GM18520 (cell line): ENCODE results near the gene CAPN15.

ENCODE experiments used
- ATAC-seq: cut with Tn5 transposase; IDR thresholded peaks from one replicate; pipeline ENCODE4 v1.9.1; 2021; ENCODE audit not compliant: unreplicated experiment

The CAPN15 gene

DNA sequence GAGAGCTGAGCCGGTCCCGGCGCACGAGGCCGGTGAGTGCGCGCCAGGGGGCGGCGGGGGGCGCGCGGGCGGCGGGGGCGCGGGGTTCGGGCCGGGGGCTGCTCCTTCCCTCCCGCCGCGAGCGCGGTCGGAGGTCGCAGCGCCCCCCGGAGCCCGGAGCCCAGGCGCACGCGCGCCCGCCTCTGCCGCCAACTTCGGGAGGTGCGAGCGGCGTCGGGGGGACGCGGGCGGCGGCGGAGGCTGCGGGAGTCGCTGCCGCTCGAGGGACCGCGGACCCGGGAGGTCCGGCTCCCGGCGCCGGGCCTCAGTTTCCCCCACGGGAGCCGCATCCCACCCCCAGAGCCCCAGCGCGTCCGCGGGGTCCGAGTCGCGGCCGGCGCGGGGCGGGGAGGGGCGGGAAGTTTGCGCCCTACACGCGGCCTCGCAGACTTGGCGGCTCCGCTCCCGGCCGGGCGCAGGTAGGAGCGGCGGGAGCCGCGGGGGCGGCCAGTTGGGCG is 32.7 kb downstream of the CAPN15 start, which contains the start of gene PRR35:
Gene PRR35, plus strand, starts transcription at position 191 of the 497 bp plus-strand sequence. CDS start 2,901 bp downstream, outside the sequence.
- no peak for ATAC-seq

DNA sequence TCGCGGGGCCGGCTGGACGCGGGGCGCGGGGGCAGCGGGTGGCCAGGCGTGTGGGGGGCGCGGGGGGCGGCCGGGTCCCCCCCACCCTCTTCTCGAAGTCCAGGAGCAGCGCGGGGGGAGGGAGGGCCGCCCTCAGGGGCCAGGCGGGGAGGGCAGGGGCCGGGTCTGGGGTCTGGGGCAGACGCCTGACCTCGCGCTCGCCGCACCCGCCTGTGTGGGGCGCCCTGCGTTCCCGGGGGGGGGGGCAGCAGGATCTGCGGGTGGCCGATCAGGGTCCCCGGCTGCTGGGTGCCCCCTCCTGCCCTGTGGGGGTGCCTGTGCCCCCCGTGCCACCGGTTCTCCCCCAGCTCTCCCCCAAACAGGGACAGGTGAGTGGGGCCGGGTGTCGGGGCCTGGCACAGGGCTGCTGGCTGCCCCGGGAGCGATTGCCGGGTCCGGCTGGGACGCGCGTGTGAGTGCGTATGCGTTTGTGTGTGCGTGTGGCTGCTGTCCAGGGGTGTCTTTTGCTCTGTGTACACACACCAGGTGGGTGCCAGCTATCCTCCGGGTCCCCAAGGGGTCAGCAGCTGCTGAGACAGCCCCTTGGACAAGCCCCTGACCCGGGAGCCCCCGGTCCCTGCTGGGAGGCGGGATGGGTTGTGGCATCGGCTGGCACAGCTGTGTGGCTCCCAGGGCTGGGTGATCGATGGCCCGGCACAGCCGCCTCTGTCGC is 33.3 kb downstream of the CAPN15 start:
- ATAC-seq, result no peak

DNA sequence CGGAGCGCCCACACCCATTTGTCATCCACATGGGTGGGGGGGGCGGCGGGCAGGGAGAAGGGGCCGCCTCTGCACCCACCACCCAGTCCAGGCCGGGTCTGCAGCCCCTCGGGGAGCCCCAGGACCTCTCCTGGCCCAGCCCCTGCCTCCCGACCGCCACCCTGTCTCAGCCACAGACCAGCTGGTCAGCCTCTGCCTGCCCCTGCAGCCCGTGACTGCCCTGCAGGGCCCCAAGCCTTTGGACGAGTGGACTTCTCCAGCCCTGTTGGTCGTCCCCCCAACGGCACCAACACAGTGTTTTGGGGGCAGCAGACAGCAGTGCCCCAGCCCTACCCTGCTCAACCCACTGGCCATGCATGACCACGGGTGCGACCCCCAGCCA is 33.9 kb downstream of the CAPN15 start:
- ATAC-seq, result no peak

DNA sequence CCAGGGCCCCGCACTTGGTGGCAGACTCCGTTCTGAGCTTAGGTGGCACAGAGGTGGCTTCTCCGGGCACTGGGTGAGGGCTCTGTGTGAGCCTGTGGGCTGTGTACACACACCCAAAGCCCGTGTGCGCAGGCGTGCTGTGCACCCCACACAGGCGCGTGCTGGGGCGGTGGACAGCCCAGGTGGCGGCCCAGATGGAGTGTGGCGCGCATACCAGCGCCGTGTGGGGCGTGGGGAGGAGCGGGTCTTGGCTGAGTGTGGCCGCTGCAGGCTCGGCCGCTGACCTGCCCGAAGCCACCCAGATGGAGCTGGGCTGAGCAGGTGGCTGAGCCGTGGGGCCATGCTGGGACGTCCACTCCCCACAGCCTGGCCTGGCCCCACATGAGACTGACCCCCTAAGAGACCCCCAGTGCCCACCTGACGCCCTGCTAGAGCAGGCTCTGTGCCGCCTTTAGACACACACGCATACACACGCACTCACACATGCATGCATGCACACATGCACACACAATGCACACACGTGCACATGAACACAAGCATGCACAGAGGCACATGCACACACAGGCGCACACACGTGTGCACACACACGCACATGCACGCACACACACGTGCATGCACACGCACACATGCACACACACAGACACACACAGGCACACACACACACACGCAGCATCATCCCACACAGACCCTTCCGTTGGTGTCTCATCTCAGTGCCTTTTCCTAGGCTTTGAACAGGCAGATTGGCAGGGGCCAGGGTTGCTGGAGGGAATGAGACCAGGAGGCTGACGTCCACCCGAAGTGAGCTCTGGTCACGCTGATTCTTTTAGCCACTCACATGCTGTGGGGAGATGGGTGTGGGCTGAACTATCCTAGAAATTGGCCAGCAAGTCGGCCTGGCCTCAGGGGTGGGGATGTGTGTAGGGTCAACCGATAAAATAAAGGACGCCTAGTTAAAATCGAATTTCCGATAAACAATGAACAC is 34.7 kb downstream of the CAPN15 start:
- ATAC-seq, result no peak

DNA sequence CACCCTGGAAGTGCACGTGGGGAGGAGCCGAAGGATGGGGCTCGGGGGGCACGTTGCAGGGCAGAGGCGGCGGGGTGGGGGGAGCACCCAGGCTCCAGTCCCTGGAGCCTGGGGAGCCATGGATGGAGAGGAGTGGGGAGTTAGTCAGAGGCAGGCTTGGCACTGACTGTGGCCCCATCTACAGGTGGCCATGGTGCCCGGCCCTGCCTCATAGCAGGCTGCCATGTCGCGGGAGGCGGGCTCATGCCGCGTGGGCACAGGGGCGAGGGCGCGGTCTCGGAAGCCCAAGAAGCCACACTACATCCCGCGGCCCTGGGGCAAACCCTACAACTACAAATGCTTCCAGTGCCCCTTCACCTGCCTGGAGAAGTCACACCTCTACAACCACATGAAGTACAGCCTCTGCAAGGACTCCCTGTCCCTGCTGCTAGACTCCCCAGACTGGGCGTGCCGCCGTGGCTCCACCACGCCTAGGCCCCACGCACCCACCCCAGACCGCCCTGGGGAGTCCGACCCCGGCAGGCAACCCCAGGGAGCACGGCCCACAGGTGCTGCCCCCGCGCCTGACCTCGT is 35.6 kb downstream of the CAPN15 start:
- ATAC-seq, result no peak

DNA sequence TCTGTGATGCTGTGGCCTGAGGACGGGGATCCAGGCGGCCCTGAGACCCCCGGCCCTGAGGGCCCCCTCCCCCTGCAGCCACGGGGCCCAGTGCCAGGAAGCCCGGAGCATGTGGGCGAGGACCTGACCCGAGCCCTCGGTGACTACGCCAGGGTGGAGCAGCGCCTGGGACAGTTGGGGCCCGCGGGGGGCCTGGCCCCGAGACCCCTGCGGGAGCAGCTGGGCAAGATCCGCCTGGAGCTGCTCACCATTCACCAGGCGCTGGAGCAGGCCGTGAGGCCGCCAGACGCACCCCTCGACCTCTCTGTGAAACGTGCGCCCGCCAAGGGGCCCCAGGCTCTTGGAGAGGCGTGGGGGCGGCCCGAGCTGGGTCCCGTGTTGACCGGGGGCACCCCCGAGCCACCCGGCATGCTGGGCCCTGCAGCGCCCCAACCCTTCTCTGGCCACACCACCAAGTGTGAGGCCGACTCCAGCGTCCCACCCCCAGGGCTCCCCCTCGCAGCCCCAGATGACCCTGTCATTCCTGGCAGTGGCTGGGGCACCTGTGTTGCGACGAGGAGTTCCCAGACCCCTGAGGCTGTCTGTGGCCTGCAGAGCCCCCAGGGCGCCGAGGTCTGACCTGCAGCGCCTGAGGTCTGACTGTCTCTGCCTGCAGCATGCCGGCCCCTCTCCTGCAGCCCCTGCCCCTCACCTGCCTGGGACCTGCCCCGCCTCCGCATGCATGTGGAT is 37.3 kb downstream of the CAPN15 start:
- ATAC-seq, result no peak

DNA sequence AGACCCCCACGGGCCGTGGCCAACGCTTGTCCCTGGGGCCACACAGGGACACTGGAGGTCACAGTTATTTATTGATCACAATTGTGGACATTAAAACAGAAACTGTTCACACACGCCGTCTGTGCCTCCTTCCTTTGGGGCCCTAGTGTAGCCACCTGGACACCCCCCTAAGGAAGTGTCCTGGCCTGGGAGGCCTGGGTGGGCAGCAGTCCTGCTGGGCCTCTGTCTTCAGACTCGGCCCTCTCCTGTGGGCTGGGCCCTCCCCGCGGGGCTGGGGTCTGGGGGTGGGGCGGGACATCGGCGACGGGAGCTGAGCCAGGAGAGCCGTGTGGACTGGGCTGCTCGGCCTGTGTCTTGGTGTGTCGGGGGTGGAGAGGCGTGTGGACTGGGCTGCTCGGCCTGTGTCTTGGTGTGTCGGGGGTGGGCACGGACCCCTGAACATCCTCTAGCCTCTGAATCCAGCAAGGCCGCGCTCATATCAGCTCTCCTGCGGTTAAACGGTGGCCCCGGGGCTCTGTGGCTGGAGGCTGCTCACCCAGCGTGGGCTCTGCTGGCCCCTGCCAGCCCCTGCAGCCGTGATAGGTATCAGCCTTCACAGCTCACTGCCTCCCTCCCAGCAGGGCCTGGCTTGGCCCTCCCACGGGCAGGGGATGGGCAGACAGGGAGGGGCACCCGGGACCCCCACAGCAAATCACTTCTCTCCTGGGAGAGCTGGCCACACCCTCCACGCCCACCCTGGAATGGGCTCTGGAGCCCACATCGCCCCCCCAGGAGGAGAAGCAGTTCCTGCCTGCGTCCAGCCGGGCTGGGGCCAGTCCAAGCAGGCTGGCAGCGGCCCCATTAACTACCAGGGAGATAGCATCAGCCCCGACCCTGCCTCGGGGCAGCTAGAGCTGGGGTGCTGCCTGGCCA is 38.2 kb downstream of the CAPN15 start:
- no peak for ATAC-seq

DNA sequence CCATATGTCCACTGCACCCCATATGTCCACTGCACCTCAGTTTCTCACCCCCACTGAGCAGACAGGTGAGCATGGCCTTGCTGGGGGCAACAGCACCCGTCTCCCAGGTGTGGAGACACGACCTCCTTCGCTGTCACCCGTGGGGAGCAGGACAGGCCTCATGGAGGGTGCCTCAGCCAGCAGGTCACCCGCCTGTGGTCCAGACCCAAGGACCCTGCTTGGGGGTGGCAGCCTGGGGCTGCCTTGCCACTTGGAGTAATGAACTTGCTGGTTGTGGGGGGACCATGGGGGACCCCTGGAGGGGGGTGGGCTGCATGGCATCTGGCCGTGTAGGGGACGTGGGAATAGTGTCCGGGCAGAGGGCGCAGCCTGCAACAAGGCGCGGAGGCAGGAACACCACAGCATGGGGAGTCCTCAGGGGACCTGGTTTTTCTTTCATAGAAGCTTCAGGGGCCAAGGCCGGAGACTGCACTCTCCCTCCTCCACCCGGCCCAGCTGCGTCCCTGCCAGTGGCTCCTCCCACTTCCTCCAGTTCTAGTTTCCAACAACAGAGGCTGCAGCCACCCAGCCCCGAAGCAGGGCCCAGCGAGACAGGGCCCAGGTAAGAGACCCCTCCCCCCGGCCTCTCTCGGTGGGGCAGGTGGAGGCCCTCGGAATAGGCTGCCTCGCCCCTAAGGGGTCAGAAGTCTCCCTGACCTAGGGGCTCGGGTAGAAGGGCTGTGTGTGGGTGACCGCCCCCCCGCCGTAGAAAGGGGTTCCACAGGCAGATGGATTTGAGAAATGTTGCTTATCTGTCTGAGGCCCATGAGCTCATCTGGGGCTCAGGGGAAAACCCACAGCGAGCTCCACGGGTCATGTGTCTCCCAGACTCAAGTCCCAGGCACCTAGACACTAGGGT is 39.2 kb downstream of the CAPN15 start, which contains the start of gene NHLRC4:
Gene NHLRC4, plus strand, starts transcription at position 531 of the 898 bp plus-strand sequence. CDS start 1,043 bp downstream, outside the sequence.
- ATAC-seq, result no peak

DNA sequence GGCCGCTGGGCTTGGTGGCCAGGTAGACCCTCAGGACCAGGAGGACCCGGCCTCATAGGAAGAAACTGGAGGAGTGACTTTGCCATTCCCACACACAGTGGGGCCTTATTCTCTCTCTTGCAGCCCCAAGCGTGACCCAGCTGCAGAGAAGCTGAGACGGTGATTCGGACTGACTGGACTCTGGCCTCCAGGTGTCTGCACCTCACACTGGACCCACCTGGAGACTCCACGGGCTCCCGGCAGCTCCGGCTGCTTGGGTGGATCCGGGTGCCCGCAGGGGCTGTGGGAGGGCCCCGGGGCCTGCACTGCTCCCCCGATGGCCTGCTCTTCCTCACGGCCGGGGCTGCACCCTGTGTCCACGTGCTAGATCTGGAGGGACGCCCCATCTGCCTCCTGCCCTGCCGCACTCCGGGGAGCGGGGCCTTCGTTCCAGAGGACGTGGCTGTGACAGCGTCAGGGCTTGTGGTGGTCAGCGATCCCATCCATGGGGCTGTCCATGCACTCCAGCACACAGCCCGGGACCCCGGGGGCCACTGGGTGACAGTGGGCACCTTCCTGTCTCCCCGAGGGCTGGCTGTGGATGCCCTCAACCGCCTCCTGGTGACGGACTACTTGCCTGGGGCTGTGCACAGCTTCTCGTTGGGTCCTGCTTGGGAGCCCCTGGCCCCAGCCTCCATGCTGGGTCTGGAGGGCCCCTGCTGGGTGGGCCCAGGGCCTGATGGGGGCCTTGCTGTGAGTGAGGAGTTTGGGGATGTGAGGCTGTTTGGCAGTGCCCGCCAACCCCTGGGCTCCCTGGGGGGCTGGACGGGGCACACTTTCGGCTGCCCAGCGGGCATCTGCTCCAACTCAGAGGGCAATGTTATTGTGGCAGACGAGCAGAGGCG is 40.1 kb downstream of the CAPN15 start:
- ATAC-seq, result no peak

DNA sequence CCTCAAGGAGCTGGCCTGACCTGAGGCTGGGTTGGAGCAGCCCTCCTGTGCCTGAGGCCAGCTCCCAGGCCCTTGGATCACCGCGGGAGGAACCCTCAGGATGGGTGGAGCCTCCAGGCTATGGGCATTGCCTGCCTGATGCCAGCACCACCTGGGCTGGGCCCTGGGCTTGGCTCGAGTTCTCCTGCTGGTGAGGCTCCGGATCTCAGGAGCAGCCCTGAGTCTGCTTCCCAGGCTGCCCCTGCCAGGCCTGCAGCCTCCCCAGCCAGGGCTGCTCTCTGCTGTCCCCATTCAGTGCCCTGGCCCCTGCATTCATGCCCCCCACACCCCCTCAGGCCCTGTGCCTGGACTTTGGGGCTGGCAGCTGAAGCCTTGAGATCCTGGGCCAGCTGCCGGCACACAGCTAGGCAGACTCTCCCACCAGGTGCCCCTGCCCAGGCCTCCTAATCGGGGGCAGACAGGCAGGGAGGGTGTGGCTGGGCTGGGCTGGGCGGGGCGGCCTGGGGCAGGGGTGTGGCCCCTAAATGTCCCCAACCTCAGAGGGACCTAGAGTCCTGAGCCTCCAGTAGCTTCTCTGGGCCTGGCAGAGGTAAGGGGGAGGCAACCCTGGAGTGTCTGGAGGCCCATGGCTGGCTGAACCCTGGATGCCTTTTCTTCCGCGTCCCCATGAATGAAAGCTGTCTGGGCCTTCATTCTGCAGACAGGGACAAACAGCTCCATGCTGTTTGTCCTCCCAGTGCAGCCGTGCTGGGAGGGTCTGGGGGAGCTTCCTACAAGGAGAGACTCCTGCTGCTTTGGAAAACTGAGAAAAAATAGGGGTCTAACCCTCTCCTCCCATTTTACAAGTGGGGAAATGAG is 41.1 kb downstream of the CAPN15 start:
- ATAC-seq, result no peak

DNA sequence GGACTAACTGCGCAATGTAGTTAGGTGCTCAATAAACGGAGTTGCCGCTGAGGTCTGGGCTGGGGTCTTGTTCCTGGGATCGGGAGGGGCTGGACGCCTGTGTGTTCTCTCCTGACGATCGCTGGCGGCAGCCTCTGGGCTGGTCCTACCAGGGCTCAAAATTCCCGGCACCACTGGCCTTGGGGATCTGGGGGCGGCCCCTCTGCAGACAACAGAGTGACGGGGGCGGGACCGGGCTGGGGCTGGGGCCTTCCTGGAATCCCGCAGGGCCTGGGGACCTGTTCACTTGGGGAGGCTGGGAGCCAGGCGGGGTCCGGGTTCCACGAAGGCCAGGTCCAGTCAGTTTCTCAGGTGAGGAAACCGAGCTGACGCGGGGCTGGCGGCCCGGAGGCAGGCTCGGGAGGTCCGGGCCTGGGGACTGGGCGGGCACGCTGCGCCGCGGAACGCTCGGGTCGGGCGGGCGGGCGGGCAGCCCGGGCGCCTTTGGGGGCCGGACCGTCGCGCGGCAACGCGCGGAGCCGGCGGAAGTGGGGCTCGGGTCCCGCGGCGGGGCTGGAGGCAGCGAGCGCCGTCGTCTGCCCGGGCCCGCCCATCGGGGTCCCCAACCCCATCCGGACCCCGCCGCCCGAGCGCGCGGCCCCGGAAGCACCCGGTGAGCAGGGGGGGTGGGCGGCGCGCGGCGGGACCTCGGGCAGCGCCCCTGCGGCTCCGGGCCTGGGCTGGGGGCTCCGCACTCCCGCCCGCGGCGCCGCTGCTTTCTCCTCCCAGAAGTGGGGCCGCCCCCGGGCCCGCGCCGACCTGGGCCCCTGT is 42.1 kb downstream of the CAPN15 start, which contains the start of gene PIGQ:
Gene PIGQ, plus strand, starts transcription at position 524 of the 810 bp plus-strand sequence. CDS start 4,107 bp downstream, outside the sequence.
- no peak for ATAC-seq

DNA sequence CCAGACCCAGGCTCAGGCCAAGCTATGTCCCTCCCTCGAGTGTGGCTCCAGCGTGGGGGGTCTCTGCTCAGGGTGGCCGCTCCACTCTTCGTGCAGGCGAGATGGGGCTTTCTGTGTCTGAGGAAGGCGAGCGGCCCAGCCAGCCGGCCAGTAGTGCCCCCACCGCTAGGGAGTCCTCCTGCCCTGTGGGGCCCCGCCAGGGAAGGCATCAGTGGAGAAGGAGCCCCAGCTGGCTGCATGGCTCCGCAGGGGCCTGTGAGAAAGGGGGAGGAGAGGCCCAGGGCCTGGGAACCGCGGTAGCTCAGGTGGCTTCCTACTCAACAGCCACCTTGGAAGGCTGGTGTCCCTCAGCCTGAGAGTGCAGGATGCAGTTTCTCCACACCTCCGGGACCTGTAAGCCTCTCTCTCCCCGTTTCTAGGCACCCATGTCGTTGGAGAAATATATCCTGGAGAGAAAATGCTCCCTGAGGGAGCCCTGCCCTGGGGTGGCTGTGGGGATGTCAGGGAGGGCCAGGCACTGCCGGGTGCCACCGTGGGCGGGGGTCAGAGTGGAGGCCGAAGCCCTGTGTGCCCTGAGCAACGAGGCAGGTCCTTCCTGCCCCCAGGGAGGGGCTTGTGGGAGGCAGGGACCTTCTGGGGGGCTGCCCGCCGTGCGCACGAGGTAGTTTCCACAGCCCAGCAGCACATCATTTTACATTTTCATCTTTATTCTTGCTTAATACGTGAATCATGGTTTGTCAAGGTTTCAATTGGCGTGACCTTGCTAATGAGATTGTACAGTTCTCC is 45.5 kb downstream of the CAPN15 start:
- ATAC-seq, result no peak

DNA sequence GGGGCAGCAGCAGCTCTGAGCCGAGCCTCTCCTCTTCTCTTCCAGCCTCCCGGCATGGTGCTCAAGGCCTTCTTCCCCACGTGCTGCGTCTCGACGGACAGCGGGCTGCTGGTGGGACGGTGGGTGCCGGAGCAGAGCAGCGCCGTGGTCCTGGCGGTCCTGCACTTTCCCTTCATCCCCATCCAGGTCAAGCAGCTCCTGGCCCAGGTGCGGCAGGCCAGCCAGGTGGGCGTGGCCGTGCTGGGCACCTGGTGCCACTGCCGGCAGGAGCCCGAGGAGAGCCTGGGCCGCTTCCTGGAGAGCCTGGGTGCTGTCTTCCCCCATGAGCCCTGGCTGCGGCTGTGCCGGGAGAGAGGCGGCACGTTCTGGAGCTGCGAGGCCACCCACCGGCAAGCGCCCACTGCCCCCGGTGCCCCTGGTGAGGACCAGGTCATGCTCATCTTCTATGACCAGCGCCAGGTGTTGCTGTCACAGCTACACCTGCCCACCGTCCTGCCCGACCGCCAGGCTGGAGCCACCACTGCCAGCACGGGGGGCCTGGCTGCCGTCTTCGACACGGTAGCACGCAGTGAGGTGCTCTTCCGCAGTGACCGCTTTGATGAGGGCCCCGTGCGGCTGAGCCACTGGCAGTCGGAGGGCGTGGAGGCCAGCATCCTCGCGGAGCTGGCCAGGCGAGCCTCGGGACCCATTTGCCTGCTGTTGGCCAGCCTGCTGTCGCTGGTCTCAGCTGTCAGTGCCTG is 46.7 kb downstream of the CAPN15 start:
- no peak for ATAC-seq
